Measurements from ENCODE around the gene TFAP2B.

TFAP2B gene

DNA sequence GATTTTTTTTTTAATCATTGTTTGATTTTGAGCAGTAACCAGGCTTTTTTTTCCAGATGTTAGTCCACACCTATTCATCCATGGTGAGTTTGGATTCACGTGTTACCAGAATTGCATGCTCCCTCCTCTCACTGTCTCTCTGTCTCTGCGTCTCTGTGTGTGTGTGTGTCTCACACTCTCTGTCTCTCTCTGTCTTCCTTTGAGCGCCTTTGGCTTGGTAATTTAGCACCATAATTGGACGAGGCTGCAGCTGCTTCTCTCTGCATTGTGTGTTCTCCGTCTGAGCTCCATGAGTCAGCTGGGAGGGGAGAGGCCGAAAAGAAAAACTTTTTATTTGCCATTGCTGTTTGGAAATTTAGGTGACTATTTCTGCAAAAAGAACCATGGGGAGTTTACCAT is 3.4 kb downstream of the TFAP2B start:
- TF ChIP-seq EGR1 (IDR thresholded peaks at IDR 0.05), result no peak
- no peak for TF ChIP-seq TEAD4 (IDR thresholded peaks at IDR 0.05)
- TF ChIP-seq YY1 (IDR thresholded peaks at IDR 0.05; ENCODE audit: low read depth), result no peak
- no peak for TF ChIP-seq CREB1 (IDR thresholded peaks at IDR 0.05; ENCODE audit: low read depth)
- TF ChIP-seq, protein P1, sequence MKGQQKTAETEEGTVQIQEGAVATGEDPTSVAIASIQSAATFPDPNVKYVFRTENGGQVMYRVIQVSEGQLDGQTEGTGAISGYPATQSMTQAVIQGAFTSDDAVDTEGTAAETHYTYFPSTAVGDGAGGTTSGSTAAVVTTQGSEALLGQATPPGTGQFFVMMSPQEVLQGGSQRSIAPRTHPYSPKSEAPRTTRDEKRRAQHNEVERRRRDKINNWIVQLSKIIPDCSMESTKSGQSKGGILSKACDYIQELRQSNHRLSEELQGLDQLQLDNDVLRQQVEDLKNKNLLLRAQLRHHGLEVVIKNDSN (IDR thresholded peaks at IDR 0.05), result no peak
- TF ChIP-seq, protein P2, sequence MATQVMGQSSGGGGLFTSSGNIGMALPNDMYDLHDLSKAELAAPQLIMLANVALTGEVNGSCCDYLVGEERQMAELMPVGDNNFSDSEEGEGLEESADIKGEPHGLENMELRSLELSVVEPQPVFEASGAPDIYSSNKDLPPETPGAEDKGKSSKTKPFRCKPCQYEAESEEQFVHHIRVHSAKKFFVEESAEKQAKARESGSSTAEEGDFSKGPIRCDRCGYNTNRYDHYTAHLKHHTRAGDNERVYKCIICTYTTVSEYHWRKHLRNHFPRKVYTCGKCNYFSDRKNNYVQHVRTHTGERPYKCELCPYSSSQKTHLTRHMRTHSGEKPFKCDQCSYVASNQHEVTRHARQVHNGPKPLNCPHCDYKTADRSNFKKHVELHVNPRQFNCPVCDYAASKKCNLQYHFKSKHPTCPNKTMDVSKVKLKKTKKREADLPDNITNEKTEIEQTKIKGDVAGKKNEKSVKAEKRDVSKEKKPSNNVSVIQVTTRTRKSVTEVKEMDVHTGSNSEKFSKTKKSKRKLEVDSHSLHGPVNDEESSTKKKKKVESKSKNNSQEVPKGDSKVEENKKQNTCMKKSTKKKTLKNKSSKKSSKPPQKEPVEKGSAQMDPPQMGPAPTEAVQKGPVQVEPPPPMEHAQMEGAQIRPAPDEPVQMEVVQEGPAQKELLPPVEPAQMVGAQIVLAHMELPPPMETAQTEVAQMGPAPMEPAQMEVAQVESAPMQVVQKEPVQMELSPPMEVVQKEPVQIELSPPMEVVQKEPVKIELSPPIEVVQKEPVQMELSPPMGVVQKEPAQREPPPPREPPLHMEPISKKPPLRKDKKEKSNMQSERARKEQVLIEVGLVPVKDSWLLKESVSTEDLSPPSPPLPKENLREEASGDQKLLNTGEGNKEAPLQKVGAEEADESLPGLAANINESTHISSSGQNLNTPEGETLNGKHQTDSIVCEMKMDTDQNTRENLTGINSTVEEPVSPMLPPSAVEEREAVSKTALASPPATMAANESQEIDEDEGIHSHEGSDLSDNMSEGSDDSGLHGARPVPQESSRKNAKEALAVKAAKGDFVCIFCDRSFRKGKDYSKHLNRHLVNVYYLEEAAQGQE (IDR thresholded peaks at IDR 0.05; ENCODE audit: low read depth), result no peak
- no peak for TF ChIP-seq CEBPB (IDR thresholded peaks at IDR 0.05)
- TF ChIP-seq EP300 (IDR thresholded peaks at IDR 0.05; ENCODE audit: borderline replicate concordance), result no peak
- no peak for TF ChIP-seq TCF12 (IDR thresholded peaks at IDR 0.05; ENCODE audit: low read depth)
- TF ChIP-seq MAX (IDR thresholded peaks at IDR 0.05), result no peak
- no peak for TF ChIP-seq TAF1 (IDR thresholded peaks at IDR 0.05; ENCODE audit: low read depth)
- no peak for TF ChIP-seq ZBTB7A (IDR thresholded peaks at IDR 0.05; ENCODE audit: low read depth)
- TF ChIP-seq NFIC (IDR thresholded peaks at IDR 0.05), result no peak
- no peak for TF ChIP-seq FOXM1 (IDR thresholded peaks at IDR 0.05; ENCODE audit: borderline replicate concordance, low read depth)
- TF ChIP-seq RAD21 (IDR thresholded peaks at IDR 0.05; ENCODE audit: low read depth), result no peak

DNA sequence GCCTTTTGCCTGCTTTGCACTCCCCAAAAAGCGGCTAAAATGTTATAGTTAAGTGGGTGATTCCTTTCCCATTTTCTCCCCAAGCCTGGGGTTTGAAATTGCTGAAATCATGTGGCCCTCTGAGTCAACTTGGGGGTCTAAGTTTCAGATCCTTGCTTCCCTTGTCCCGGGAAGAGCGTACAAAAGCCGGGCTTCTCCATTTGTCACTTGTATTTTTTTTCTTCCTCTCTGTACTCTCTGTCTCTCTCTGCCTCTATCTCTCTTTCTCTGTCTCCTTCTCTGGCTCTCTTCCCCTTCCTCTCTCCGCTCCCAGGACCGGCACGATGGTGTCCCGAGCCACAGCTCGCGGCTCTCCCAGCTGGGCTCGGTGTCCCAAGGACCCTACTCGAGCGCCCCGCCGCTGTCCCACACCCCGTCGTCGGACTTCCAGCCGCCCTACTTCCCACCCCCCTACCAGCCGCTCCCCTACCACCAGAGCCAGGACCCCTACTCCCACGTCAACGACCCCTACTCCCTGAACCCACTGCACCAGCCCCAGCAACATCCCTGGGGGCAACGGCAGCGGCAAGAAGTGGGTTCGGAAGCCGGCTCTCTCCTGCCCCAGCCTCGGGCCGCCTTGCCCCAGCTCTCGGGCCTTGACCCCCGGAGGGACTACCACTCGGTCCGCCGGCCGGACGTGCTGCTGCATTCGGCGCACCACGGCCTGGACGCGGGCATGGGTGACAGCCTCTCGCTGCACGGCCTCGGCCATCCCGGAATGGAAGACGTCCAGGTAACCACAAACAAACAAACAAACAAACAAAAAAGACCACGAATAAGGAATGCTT is 4.6 kb downstream of the TFAP2B start:
- TF ChIP-seq CREB1 (IDR thresholded peaks at IDR 0.05; ENCODE audit: low read depth) (no peak), NFIC (IDR thresholded peaks at IDR 0.05) (no peak), RAD21 (IDR thresholded peaks at IDR 0.05; ENCODE audit: low read depth) (no peak), CEBPB (IDR thresholded peaks at IDR 0.05) (no peak), TCF12 (IDR thresholded peaks at IDR 0.05; ENCODE audit: low read depth) (no peak), MAX (IDR thresholded peaks at IDR 0.05) (no peak), FOXM1 (IDR thresholded peaks at IDR 0.05; ENCODE audit: borderline replicate concordance, low read depth) (no peak), TAF1 (IDR thresholded peaks at IDR 0.05; ENCODE audit: low read depth) (no peak), EP300 (IDR thresholded peaks at IDR 0.05; ENCODE audit: borderline replicate concordance) (no peak)
- TF ChIP-seq, protein P1 (IDR thresholded peaks at IDR 0.05), result no peak
- TF ChIP-seq, protein P2 (IDR thresholded peaks at IDR 0.05; ENCODE audit: low read depth), result no peak

DNA sequence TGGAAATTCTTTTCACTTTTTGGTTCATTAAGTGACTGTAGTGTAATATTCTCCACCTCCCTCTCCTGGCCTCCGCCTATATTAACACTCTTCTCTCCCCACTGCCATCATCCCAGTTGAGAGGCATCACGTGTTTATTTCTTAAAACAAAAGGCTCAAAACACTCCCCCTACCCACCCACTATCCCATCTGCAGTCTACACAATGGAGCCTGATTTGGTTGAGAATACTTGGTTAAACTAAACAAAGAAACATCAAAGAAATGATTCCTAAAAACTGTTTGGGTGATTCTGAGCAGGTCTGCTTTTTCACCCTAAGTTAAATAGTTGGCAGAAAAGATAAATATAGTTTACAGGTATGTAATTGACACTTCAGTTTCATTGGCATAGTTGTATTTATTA is 5.9 kb downstream of the TFAP2B start:
- TF ChIP-seq TEAD4 (IDR thresholded peaks at IDR 0.05) (no peak), CEBPB (IDR thresholded peaks at IDR 0.05) (no peak), ZBTB7A (IDR thresholded peaks at IDR 0.05; ENCODE audit: low read depth) (no peak), FOXM1 (IDR thresholded peaks at IDR 0.05; ENCODE audit: borderline replicate concordance, low read depth) (no peak), EGR1 (IDR thresholded peaks at IDR 0.05) (no peak)
- TF ChIP-seq, protein P2 (IDR thresholded peaks at IDR 0.05; ENCODE audit: low read depth), result no peak

- no peak for TF ChIP-seq RAD21 (IDR thresholded peaks at IDR 0.05; ENCODE audit: low read depth)
- TF ChIP-seq EP300 (IDR thresholded peaks at IDR 0.05; ENCODE audit: borderline replicate concordance), result no peak
- no peak for TF ChIP-seq ZBTB7A (IDR thresholded peaks at IDR 0.05; ENCODE audit: low read depth)
- TF ChIP-seq FOXM1 (IDR thresholded peaks at IDR 0.05; ENCODE audit: borderline replicate concordance, low read depth), result no peak
- TF ChIP-seq, protein P2 (IDR thresholded peaks at IDR 0.05; ENCODE audit: low read depth), result no peak
- no peak for TF ChIP-seq TAF1 (IDR thresholded peaks at IDR 0.05; ENCODE audit: low read depth)
Observed at GRCh38 chr6:50825375-50826036, 6.8 kb downstream of the TFAP2B start.

Measured in Ishikawa (cell line).